Naive thymus-derived CD4-positive, alpha-beta T cell (primary cell): ENCODE data around the gene FKBP2. TPM values are rescaled to one million over a fixed set of nuclear protein-coding genes. Genes with fewer than 3 reads are reported as not detected.

Experiments
- ATAC-seq: fragments of 150-1000 bp; cut with Tn5 transposase; 2 replicates; pipeline ENCODE4 v1.10.0; 2021; ENCODE audit warnings: mild to moderate bottlenecking, moderate library complexity
- CTCF ChIA-PET: fragments of 350-600 bp; sonication (Branson Sonifier 250); formaldehyde crosslinking; loops from one replicate; lab custom pipeline; 2021; ENCODE audit warnings: antibody characterized with exemption; lab: Charles Lee
- POLR2A ChIA-PET: fragments of 350-600 bp; sonication (Branson Sonifier 250); formaldehyde crosslinking; loops from one replicate; lab custom pipeline; 2021; ENCODE audit warnings: antibody characterized with exemption, inconsistent platforms; lab: Charles Lee
- DNase-seq, 9 donors: peaks; one replicate each; pipeline versions ENCODE4 v3.0.0 to v3.0.0-alpha.2; 2020 to 2022; ENCODE audit warnings: mixed read lengths in 1 of 9
- H3K27ac ChIP-seq: one replicate; pipeline ENCODE4 v1.7.0; 2013; ENCODE audit warnings: mild to moderate bottlenecking, low read depth, low read length, moderate library complexity
- H3K27me3 ChIP-seq, 2 donors: one replicate each; pipeline ENCODE4 v1.7.0; 2013; ENCODE audit warnings: low read length in 2 of 2, mild to moderate bottlenecking in 2 of 2, moderate library complexity in 2 of 2; ENCODE audit not compliant: control insufficient read depth in 2 of 2, insufficient read depth in 2 of 2
- H3K36me3 ChIP-seq, 3 experiments: 1 replicate in 2 of 3; 2 replicates in 1 of 3; pipeline ENCODE4 v1.7.0; 2013; ENCODE audit warnings: low read length in 3 of 3, mild to moderate bottlenecking in 3 of 3, moderate library complexity in 1 of 3; ENCODE audit not compliant: insufficient read depth in 3 of 3, control insufficient read depth in 2 of 3
- H3K4me1 ChIP-seq, 2 donors: one replicate each; pipeline ENCODE4 v1.7.0; 2013; ENCODE audit warnings: low read length in 2 of 2, mild to moderate bottlenecking in 2 of 2, moderate library complexity in 1 of 2; ENCODE audit not compliant: control insufficient read depth in 2 of 2, insufficient read depth in 2 of 2
- H3K4me3 ChIP-seq: 2 replicates; pipeline ENCODE4 v1.7.0; 2013; ENCODE audit warnings: mild to moderate bottlenecking, low read length
- H3K9me3 ChIP-seq, 3 experiments: 1 replicate in 2 of 3; 2 replicates in 1 of 3; pipeline ENCODE4 v1.7.0; 2013; ENCODE audit warnings: low read length in 3 of 3; ENCODE audit not compliant: control insufficient read depth in 2 of 3
- H3K27ac Mint-ChIP-seq, 9 donors: one replicate each; pipeline ENCODE4 v1.8.0; 2020 to 2022; ENCODE audit warnings: mixed read lengths in 9 of 9, mild to moderate bottlenecking in 8 of 9, moderate library complexity in 5 of 9, inconsistent platforms in 2 of 9
- H3K27me3 Mint-ChIP-seq, 5 donors: one replicate each; pipeline ENCODE4 v1.8.0; 2021 to 2022; ENCODE audit warnings: mixed read lengths in 5 of 5, mild to moderate bottlenecking in 1 of 5
- H3K36me3 Mint-ChIP-seq, 5 donors: one replicate each; pipeline ENCODE4 v1.8.0; 2020 to 2022; ENCODE audit warnings: mixed read lengths in 5 of 5, mild to moderate bottlenecking in 3 of 5, inconsistent platforms in 1 of 5
- H3K4me1 Mint-ChIP-seq, 7 donors: one replicate each; pipeline ENCODE4 v1.8.0; 2020 to 2022; ENCODE audit warnings: mixed read lengths in 7 of 7, mild to moderate bottlenecking in 3 of 7, inconsistent platforms in 1 of 7
- H3K4me3 Mint-ChIP-seq, 10 donors: one replicate each; pipeline ENCODE4 v1.8.0; 2020 to 2022; ENCODE audit warnings: mild to moderate bottlenecking in 10 of 10, mixed read lengths in 10 of 10, moderate library complexity in 6 of 10, inconsistent platforms in 2 of 10
- H3K9me3 Mint-ChIP-seq, 11 donors: one replicate each; pipeline ENCODE4 v1.8.0; 2020 to 2022; ENCODE audit warnings: mixed read lengths in 11 of 11, mild to moderate bottlenecking in 4 of 11, inconsistent platforms in 1 of 11, moderate library complexity in 1 of 11
- intact Hi-C, 2 donors: fragments of 100-400 bp; cut with micrococcal nuclease; formaldehyde crosslinking; loops; one replicate each; pipeline ENCODE4 v1.15.1; 2023
- polyA plus RNA-seq, 2 donors: library from polyadenylated mRNA; unstranded; fragments of 300-500 nt; fragmentation: Illumina TruSeq; gene quantifications; one replicate each; pipeline ENCODE4 v1.2.3, GENCODE V29; 2021
- total RNA-seq, 6 experiments: library from RNA in 5 of 6; stranded (reverse) in 5 of 6; gene quantifications; 1 replicate in 5 of 6; 2 replicates in 1 of 6; pipeline ENCODE4 v1.2.3 and lab custom pipeline; 2021 to 2026

The FKBP2 gene
- total and polyA plus RNA-seq, 7 experiments from 2014 or later: 20.3 to 81.4 (median 36.8) TPM

- Histone ChIP-seq H3K4me1 (peaks cover 15 to 19% of the 10 kb centered on the region in 2 donors), H3K27ac (no peak overlapping the region), H3K27me3 (no peaks in the 10 kb centered on the region), H3K36me3 (peaks cover 7 to 53% (median 14%) of the 10 kb centered on the region in 3 experiments), H3K4me3 (no peak overlapping the region), H3K9me3 (no peaks in the 10 kb centered on the region)
- H3K9me3 Mint-ChIP-seq: no peaks in the 10 kb centered on the region
- no peak overlapping the region for H3K4me3 Mint-ChIP-seq
- H3K36me3 Mint-ChIP-seq: peaks cover 0 to 11% (median 4%) of the 10 kb centered on the region in 5 donors
- POLR2A ChIA-PET: interaction anchor here (0.7 to 14.3 kb wide), 2 partner anchors 13 to 15 kb away, joined by 3 to 220 read pairs; partner anchors contain the start of gene FERMT3
- peaks cover 6 to 22% (median 19%) of the 10 kb centered on the region in 7 donors for H3K4me1 Mint-ChIP-seq
- H3K27ac Mint-ChIP-seq: peak overlapping the region in 1 of 9 donors; percentile 51
- H3K27me3 Mint-ChIP-seq: no peaks in the 10 kb centered on the region
- no peak for DNase-seq
- CTCF ChIA-PET: interaction anchor here (0.6 to 5.5 kb wide), 3 partner anchors 16 to 470 kb away, joined by 3 to 66 read pairs (median 4); partner anchors contain the start of gene FERMT3
- intact Hi-C loops: no loop called here
- ATAC-seq: no peak
Measured at GRCh38 chr11:64222651-64223000, 18.3 kb upstream of the FKBP2 start.

DNA sequence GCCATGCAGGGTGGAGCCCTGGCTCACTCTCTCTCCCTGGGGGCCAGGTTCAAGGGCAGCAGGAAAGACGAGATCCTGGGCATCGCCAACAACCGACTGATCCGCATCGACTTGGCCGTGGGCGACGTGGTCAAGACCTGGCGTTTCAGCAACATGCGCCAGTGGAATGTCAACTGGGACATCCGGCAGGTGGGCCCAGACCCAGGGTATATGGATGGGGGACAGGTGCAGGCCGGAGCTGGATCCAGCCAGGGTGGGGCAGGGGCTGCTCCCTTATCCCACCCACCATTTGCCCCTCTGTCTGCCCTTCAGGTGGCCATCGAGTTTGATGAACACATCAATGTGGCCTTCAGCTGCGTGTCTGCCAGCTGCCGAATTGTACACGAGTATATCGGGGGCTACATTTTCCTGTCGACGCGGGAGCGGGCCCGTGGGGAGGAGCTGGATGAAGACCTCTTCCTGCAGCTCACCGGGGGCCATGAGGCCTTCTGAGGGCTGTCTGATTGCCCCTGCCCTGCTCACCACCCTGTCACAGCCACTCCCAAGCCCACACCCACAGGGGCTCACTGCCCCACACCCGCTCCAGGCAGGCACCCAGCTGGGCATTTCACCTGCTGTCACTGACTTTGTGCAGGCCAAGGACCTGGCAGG lies 17.8 kb upstream of the FKBP2 start:
- H3K4me1 ChIP-seq: peaks cover 16 to 20% of the 10 kb centered on the region in 2 donors
- H3K4me3 ChIP-seq: no peak overlapping the region
- ChIA-PET CTCF (interaction anchor here (0.6 to 5.5 kb wide), 6 partner anchors 8 to 470 kb away, joined by 3 to 66 read pairs (median 4); partner anchors contain the start of gene FERMT3), POLR2A (interaction anchor here (0.7 to 14.3 kb wide), 7 partner anchors 12 to 81 kb away, joined by 3 to 220 read pairs (median 4); partner anchors contain the start of genes BAD, FERMT3, GPR137 and PPP1R14B)
- Mint-ChIP-seq H3K27me3 (no peaks in the 10 kb centered on the region), H3K27ac (no peak overlapping the region), H3K36me3 (peaks cover 0 to 10% (median 4%) of the 10 kb centered on the region in 5 donors), H3K9me3 (no peaks in the 10 kb centered on the region), H3K4me3 (no peak overlapping the region), H3K4me1 (peaks cover 6 to 27% (median 19%) of the 10 kb centered on the region in 7 donors)
- intact Hi-C loops: no loop called here
- DNase-seq (no peak), ATAC-seq (no peak)
- no peaks in the 10 kb centered on the region for H3K27me3 ChIP-seq
- no peak overlapping the region for H3K27ac ChIP-seq
- H3K9me3 ChIP-seq: no peaks in the 10 kb centered on the region
- H3K36me3 ChIP-seq: peaks cover 7 to 51% (median 14%) of the 10 kb centered on the region in 3 experiments

GRCh38 chr11:64224151-64224890 lies 16.6 kb upstream of the FKBP2 start:
- ATAC-seq (no peak), DNase-seq (no peak)
- Histone ChIP-seq H3K4me3 (no peak overlapping the region), H3K36me3 (peaks cover 7 to 39% (median 14%) of the 10 kb centered on the region in 3 experiments), H3K27me3 (no peaks in the 10 kb centered on the region), H3K27ac (no peak overlapping the region), H3K4me1 (peaks cover 20 to 24% of the 10 kb centered on the region in 2 donors), H3K9me3 (no peaks in the 10 kb centered on the region)
- H3K27ac Mint-ChIP-seq: peak overlapping the region in 7 of 9 donors; percentile 24 to 90 (median 65)
- no peaks in the 10 kb centered on the region for H3K27me3 Mint-ChIP-seq
- H3K4me1 Mint-ChIP-seq: peaks cover 11 to 37% (median 22%) of the 10 kb centered on the region in 7 donors
- peaks cover 0 to 2% (median 0%) of the 10 kb centered on the region in 5 donors for H3K36me3 Mint-ChIP-seq
- ChIA-PET CTCF (interaction anchor here (0.7 to 5.5 kb wide), 4 partner anchors 9 to 78 kb away, joined by 3 to 66 read pairs (median 4); partner anchors contain the start of gene FERMT3), POLR2A (interaction anchor here (0.7 to 14.3 kb wide), 10 partner anchors 10 to 80 kb away, joined by 3 to 220 read pairs (median 4); partner anchors contain the start of genes BAD, FERMT3, GPR137 and PLCB3)
- H3K4me3 Mint-ChIP-seq: peak overlapping the region in 7 of 10 donors; percentile 56 to 93 (median 89)
- intact Hi-C loops: no loop called here
- no peaks in the 10 kb centered on the region for H3K9me3 Mint-ChIP-seq

DNA sequence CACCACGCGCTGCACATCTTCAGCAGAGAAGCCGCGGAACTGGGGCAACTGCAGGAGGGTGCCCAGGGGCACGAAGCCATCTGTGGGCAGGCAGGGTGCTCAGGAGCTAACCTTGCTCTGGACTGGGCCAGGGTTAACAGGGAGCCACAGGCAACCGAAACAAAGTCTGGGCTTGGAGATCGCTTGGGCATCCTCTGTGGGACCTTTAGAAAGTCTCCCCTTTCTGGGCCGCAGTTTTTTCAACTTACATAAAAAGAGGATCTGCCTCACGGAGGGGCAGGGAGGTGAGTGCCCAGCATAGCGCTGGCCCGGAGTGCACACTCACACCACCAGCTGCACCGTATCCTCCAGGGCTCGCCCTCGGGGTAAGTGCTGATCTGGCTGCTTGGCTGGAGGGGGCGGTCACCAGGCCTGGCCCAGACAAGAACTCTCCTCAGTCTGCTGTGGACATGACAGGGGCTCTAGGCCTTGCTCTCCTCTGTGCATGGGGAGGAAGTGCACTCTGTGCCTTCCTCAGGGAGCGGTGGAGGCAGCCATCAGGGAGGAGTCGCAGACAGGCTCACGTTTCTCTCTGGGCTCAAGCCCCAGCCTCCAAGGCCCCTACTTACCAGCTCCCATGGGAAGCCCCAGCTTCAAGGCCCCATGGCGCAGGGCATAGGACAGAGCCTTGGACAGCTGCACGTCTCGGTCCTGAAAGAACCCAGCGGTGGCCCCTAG lies 15.8 kb upstream of the FKBP2 start:
- peak overlapping the region; percentile 32 to 90 (median 82) for H3K27ac Mint-ChIP-seq
- Histone ChIP-seq H3K36me3 (peaks cover under 1 to 32% (median 13%) of the 10 kb centered on the region in 3 experiments), H3K27me3 (no peaks in the 10 kb centered on the region), H3K27ac (peak overlapping the region; percentile 89), H3K9me3 (no peaks in the 10 kb centered on the region), H3K4me1 (peaks cover 27 to 31% of the 10 kb centered on the region in 2 donors), H3K4me3 (peak overlapping the region; percentile 60)
- H3K9me3 Mint-ChIP-seq: no peaks in the 10 kb centered on the region
- no peak for DNase-seq
- CTCF ChIA-PET: interaction anchor here (0.7 to 5.5 kb wide), 2 partner anchors 19 to 76 kb away, joined by 3 to 66 read pairs; partner anchors contain the start of gene FERMT3
- H3K4me1 Mint-ChIP-seq: peaks cover 15 to 44% (median 29%) of the 10 kb centered on the region in 7 donors
- POLR2A ChIA-PET: interaction anchor here (0.6 to 14.3 kb wide), 10 partner anchors 16 to 570 kb away, joined by 4 to 220 read pairs (median 12); partner anchors contain the start of genes BAD, FERMT3, FKBP2 and GPR137
- H3K27me3 Mint-ChIP-seq: no peaks in the 10 kb centered on the region
- intact Hi-C loops: no loop called here
- no peak for ATAC-seq
- peak overlapping the region; percentile 87 to 96 (median 92) for H3K4me3 Mint-ChIP-seq
- peaks cover 0 to 2% (median 0%) of the 10 kb centered on the region in 5 donors for H3K36me3 Mint-ChIP-seq

DNA sequence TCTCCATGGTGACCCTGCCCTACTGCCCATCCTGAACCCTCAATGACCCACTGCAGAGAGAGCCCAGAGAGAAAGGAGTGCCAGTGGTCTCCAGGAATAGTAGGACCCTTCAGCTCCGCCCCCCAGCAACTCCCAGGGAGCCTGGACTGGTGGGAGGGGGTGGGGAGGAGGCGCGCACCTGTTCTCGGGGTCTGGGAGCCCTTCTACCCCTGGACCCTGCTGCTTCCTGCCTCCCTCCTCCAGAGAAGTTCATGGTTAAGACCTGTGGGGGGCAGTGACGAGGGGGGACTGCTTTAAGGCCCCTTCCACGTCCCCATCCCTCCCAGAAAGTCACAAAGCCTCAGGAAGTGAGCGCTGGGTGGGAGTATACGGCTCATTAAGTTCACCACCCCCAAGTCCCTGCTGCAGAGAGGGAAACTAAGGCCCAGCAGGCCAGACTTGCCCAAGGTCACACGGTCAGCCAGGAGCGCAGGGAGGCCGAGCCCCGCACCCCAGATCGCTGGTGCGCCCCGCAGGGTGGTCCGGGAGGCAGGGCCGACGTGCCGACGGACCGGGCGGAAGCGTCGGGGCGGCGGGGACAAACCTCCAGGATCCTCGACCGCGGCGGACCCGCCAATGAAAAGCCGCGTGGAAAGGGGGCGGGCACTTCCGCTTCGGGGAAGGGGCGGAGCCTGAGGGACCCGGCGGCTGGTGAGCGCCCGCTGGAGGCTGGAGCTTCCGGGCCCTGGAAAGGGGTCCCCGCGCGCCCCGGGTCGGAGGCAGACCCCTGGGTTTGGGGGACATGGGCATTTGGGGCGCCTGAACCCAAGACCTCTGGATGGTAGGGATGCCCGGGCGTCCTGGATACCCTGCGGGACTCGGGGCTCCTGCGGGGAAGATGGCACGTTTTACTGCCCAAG lies 15.0 kb upstream of the FKBP2 start, which contains the start of the genes NUDT22 and TRPT1:
TSS of gene NUDT22 (plus strand) at position 667 of the 899 bp plus-strand sequence. CDS start 379 bp downstream, outside the sequence.
TSS of gene TRPT1 (minus strand) at position 579 of the 899 bp plus-strand sequence. CDS start at position 253, 326 bp downstream.
- peaks cover 15 to 46% (median 34%) of the 10 kb centered on the region in 7 donors for H3K4me1 Mint-ChIP-seq

More for the DNA sequence above, 15.0 kb upstream of the FKBP2 start, which contains the start of the genes NUDT22 and TRPT1:
- H3K27me3 Mint-ChIP-seq: no peaks in the 10 kb centered on the region
- peak within 1 kb of the TSS; percentile 60 for H3K4me3 ChIP-seq
- peaks cover 0 to 24% (median 5%) of the 10 kb centered on the region in 3 experiments for H3K36me3 ChIP-seq
- H3K27ac ChIP-seq: peak within 1 kb of the TSS; percentile 89
- DNase-seq (peak; percentile 81 to 97 (median 86)), ATAC-seq (peak; percentile 82)
- ChIA-PET CTCF (interaction anchor here (0.6 to 5.5 kb wide), 7 partner anchors 13 to 92 kb away, joined by 3 to 66 read pairs (median 3); partner anchors contain the start of genes FERMT3, FKBP2, PRDX5 and TRMT112), POLR2A (interaction anchor here (0.5 to 14.3 kb wide), 19 partner anchors 8 to 569 kb away, joined by 3 to 220 read pairs (median 6); partner anchors contain the start of genes CCDC88B, FERMT3, FKBP2 and PLCB3)
- no peaks in the 10 kb centered on the region for H3K9me3 Mint-ChIP-seq
- H3K4me1 ChIP-seq: peaks cover 28 to 34% of the 10 kb centered on the region in 2 donors
- no peaks in the 10 kb centered on the region for H3K9me3 ChIP-seq
- peak within 1 kb of the TSS; percentile 87 to 96 (median 92) for H3K4me3 Mint-ChIP-seq
- peak within 1 kb of the TSS; percentile 76 to 97 (median 90) for H3K27ac Mint-ChIP-seq
- intact Hi-C loops: loop anchor here (1.0 to 2.0 kb wide), 12 partner anchors 8 to 79 kb away; partner anchors contain the start of genes FKBP2 (in 2 of the 2), ESRRA (in 1 of the 2), GPR137 (in 1 of the 2) and MACROD1 (in 1 of the 2)
- no peaks in the 10 kb centered on the region for H3K27me3 ChIP-seq
- H3K36me3 Mint-ChIP-seq: peaks cover 0 to 2% (median 0%) of the 10 kb centered on the region in 5 donors
